Trophoblast cell (in vitro differentiated cells and primary cell): ENCODE measurements around the gene PBXIP1.

ENCODE experiments used
- DNase-seq, 2 donors: peaks; one replicate each; pipeline ENCODE4 v3.0.0-alpha.2; 2016
- H2AFZ ChIP-seq: 2 replicates; pipeline ENCODE4 v1.6.1; 2013; ENCODE audit warnings: low read length, moderate library complexity, mild to moderate bottlenecking; ENCODE audit not compliant: insufficient read depth, poor library complexity
- H2AK5ac ChIP-seq: 2 replicates; pipeline ENCODE4 v1.6.1; 2013; ENCODE audit warnings: mild to moderate bottlenecking, low read length
- H2BK120ac ChIP-seq: 2 replicates; pipeline ENCODE4 v1.6.1; 2013; ENCODE audit warnings: low read length, mild to moderate bottlenecking, moderate library complexity; ENCODE audit not compliant: insufficient read depth, poor library complexity
- H2BK12ac ChIP-seq: 2 replicates; pipeline ENCODE4 v1.6.1; 2013; ENCODE audit warnings: mild to moderate bottlenecking, low read length, moderate library complexity
- H2BK5ac ChIP-seq: 2 replicates; pipeline ENCODE4 v1.6.1; 2013; ENCODE audit warnings: low read length, low read depth, moderate library complexity, mild to moderate bottlenecking; ENCODE audit not compliant: poor library complexity
- H3K14ac ChIP-seq: 2 replicates; pipeline ENCODE4 v1.6.1; 2013; ENCODE audit warnings: mild to moderate bottlenecking, low read length
- H3K18ac ChIP-seq: 2 replicates; pipeline ENCODE4 v1.6.1; 2013; ENCODE audit warnings: mild to moderate bottlenecking, low read length
- H3K23ac ChIP-seq: 2 replicates; pipeline ENCODE4 v1.6.1; 2013; ENCODE audit warnings: low read length
- H3K27ac ChIP-seq: 2 replicates; pipeline ENCODE4 v1.5.1; 2013; ENCODE audit warnings: low read depth, mild to moderate bottlenecking, inconsistent platforms, low read length, moderate library complexity
- H3K27me3 ChIP-seq: 2 replicates; pipeline ENCODE4 v1.6.1; 2013; ENCODE audit warnings: inconsistent platforms, mild to moderate bottlenecking, low read length, moderate library complexity; ENCODE audit not compliant: insufficient read depth
- H3K36me3 ChIP-seq, 2 experiments: 1 replicate in 1 of 2; 2 replicates in 1 of 2; pipeline ENCODE4 v1.6.1; 2013; ENCODE audit warnings: low read length in 2 of 2, mild to moderate bottlenecking in 2 of 2, moderate library complexity in 1 of 2; ENCODE audit not compliant: insufficient read depth in 2 of 2, control insufficient read depth in 1 of 2
- H3K4ac ChIP-seq: 2 replicates; pipeline ENCODE4 v1.6.1; 2013; ENCODE audit warnings: low read depth, mild to moderate bottlenecking, low read length, moderate library complexity
- H3K4me1 ChIP-seq, 2 experiments: 1 replicate in 1 of 2; 2 replicates in 1 of 2; pipeline ENCODE4 v1.6.1; 2013; ENCODE audit warnings: low read length in 2 of 2, mild to moderate bottlenecking in 2 of 2, moderate library complexity in 1 of 2; ENCODE audit not compliant: insufficient read depth in 2 of 2, control insufficient read depth in 1 of 2
- H3K4me2 ChIP-seq: 2 replicates; pipeline ENCODE4 v1.6.1; 2013; ENCODE audit warnings: inconsistent platforms, mild to moderate bottlenecking, low read length, moderate library complexity
- H3K4me3 ChIP-seq: 2 replicates; pipeline ENCODE4 v1.5.1; 2013; ENCODE audit warnings: mild to moderate bottlenecking, low read depth, low read length, inconsistent platforms
- H3K79me1 ChIP-seq: one replicate; pipeline ENCODE4 v1.6.1; 2013; ENCODE audit warnings: low read length
- H3K79me2 ChIP-seq: 2 replicates; pipeline ENCODE4 v1.6.1; 2013; ENCODE audit warnings: low read length, mild to moderate bottlenecking; ENCODE audit not compliant: control insufficient read depth, insufficient read depth, poor library complexity
- H3K9ac ChIP-seq: 2 replicates; pipeline ENCODE4 v1.6.1; 2013; ENCODE audit warnings: mild to moderate bottlenecking, low read length
- H3K9me3 ChIP-seq: 2 replicates; pipeline ENCODE4 v1.6.1; 2013; ENCODE audit warnings: low read depth, mild to moderate bottlenecking, control low read depth, inconsistent platforms, low read length; ENCODE audit not compliant: insufficient read depth
- H4K12ac ChIP-seq: 2 replicates; pipeline ENCODE4 v1.6.1; 2013; ENCODE audit warnings: low read depth, mild to moderate bottlenecking, low read length, moderate library complexity
- H4K8ac ChIP-seq: 2 replicates; pipeline ENCODE4 v1.6.1; 2013; ENCODE audit warnings: low read depth, mild to moderate bottlenecking, low read length, moderate library complexity
- H4K91ac ChIP-seq: one replicate; pipeline ENCODE4 v1.6.1; 2013; ENCODE audit warnings: low read depth, mild to moderate bottlenecking, low read length, moderate library complexity
- WGBS: extraction: QIAGEN DNeasy Blood & Tissue Kit; methylation state at CpG from one replicate; pipeline ENCODE4 v1.1.7; 2013; ENCODE audit warnings: missing lambda C conversion rate; ENCODE audit not compliant: insufficient read length, insufficient coverage; ENCODE audit errors: extremely low coverage; 5-methylcytosine and 5-hydroxymethylcytosine counted together

PBXIP1 gene

GRCh38 chr1:154971341-154971998, 15.6 kb upstream of the PBXIP1 start:
- H3K79me2 ChIP-seq, result peaks cover 31% of the 10 kb centered on the region
- peak overlapping the region; percentile 7 for H3K18ac ChIP-seq
- no CpG with 5 or more reads among the region's 10 CpGs for WGBS
- peak overlapping the region; percentile 3 for H4K8ac ChIP-seq
- H3K23ac ChIP-seq, result no peak overlapping the region
- peaks cover 39 to 47% of the 10 kb centered on the region in 2 experiments for H3K4me1 ChIP-seq
- peak overlapping the region; percentile 24 for H2BK120ac ChIP-seq
- H3K4me2 ChIP-seq, result peak overlapping the region; percentile 56
- peak overlapping the region; percentile 11 for H2AK5ac ChIP-seq
- H3K36me3 ChIP-seq, result peaks cover 21 to 26% of the 10 kb centered on the region in 2 experiments
- H2BK12ac ChIP-seq, result peak overlapping the region; percentile 16
- H3K9ac ChIP-seq, result no peak overlapping the region
- peaks cover 38% of the 10 kb centered on the region for H3K79me1 ChIP-seq
- H3K4ac ChIP-seq, result peak overlapping the region; percentile 46
- H3K27ac ChIP-seq, result peak overlapping the region; percentile 100
- H3K14ac ChIP-seq, result peak overlapping the region; percentile 14
- H2AFZ ChIP-seq, result peak overlapping the region; percentile 2
- no peak overlapping the region for H3K4me3 ChIP-seq
- no peaks in the 10 kb centered on the region for H3K27me3 ChIP-seq
- H4K12ac ChIP-seq, result peak overlapping the region; percentile 7
- peaks cover 2% of the 10 kb centered on the region for H3K9me3 ChIP-seq
- peak overlapping the region; percentile 83 for H2BK5ac ChIP-seq
- DNase-seq, result peak; percentile 59 to 66
- H4K91ac ChIP-seq, result peak overlapping the region; percentile 51

GRCh38 chr1:154970631-154971340, 14.9 kb upstream of the PBXIP1 start, which contains the start of gene SHC1:
Gene SHC1 (minus strand): TSS chr1:154970747. CDS start chr1:154970526, 221 bp downstream.
- Histone ChIP-seq H4K8ac (peak within 1 kb of the TSS; percentile 73), H3K23ac (no peak within 1 kb of the TSS), H2BK12ac (peak within 1 kb of the TSS; percentile 37), H3K4me2 (peak within 1 kb of the TSS; percentile 79), H3K18ac (peak within 1 kb of the TSS; percentile 85), H3K27me3 (no peaks in the 10 kb centered on the region), H2AK5ac (peak within 1 kb of the TSS; percentile 33), H3K14ac (peak within 1 kb of the TSS; percentile 78), H3K4me3 (peak within 1 kb of the TSS; percentile 49), H3K79me2 (peaks cover 28% of the 10 kb centered on the region), H2AFZ (peak within 1 kb of the TSS; percentile 8), H3K9ac (peak within 1 kb of the TSS; percentile 76), H4K12ac (peak within 1 kb of the TSS; percentile 33), H4K91ac (peak within 1 kb of the TSS; percentile 82), H3K4me1 (peaks cover 39 to 47% of the 10 kb centered on the region in 2 experiments), H3K36me3 (peaks cover 28 to 32% of the 10 kb centered on the region in 2 experiments), H3K4ac (peak within 1 kb of the TSS; percentile 80), H3K27ac (peak within 1 kb of the TSS; percentile 100), H3K9me3 (peaks cover 2% of the 10 kb centered on the region), H3K79me1 (peaks cover 38% of the 10 kb centered on the region), H2BK120ac (peak within 1 kb of the TSS; percentile 54), H2BK5ac (peak within 1 kb of the TSS; percentile 83)
- WGBS, result no CpG with 5 or more reads among the region's 15 CpGs
- DNase-seq, result peak; percentile 60 to 64

- peak overlapping the region; percentile 73 for H4K8ac ChIP-seq
- peaks cover 2% of the 10 kb centered on the region for H3K9me3 ChIP-seq
- peaks cover 32% of the 10 kb centered on the region for H3K79me1 ChIP-seq
- H3K9ac ChIP-seq, result peak overlapping the region; percentile 76
- no peaks in the 10 kb centered on the region for H3K27me3 ChIP-seq
- DNase-seq, result no peak
- H3K79me2 ChIP-seq, result peaks cover 24% of the 10 kb centered on the region
- H2AK5ac ChIP-seq, result peak overlapping the region; percentile 33
- H4K91ac ChIP-seq, result peak overlapping the region; percentile 82
- peak overlapping the region; percentile 49 for H3K4me3 ChIP-seq
- whole genome bisulfite sequencing, result no CpG with 5 or more reads among the region's 22 CpGs
- peak overlapping the region; percentile 33 for H4K12ac ChIP-seq
- peak overlapping the region; percentile 80 for H3K4ac ChIP-seq
- H3K27ac ChIP-seq, result peak overlapping the region; percentile 35
- H3K4me1 ChIP-seq, result peaks cover 39 to 47% of the 10 kb centered on the region in 2 experiments
- peaks cover 35 to 38% of the 10 kb centered on the region in 2 experiments for H3K36me3 ChIP-seq
- H2BK5ac ChIP-seq, result peak overlapping the region; percentile 42
- peak overlapping the region; percentile 8 for H2AFZ ChIP-seq
- H3K4me2 ChIP-seq, result peak overlapping the region; percentile 79
- H3K14ac ChIP-seq, result peak overlapping the region; percentile 78
- peak overlapping the region; percentile 54 for H2BK120ac ChIP-seq
- peak overlapping the region; percentile 37 for H2BK12ac ChIP-seq
- H3K18ac ChIP-seq, result peak overlapping the region; percentile 85
- no peak overlapping the region for H3K23ac ChIP-seq
These were observed 14.1 kb upstream of the PBXIP1 start for GRCh38 chr1:154969860-154970452.

- no CpG with 5 or more reads among the region's 5 CpGs for WGBS
- peak overlapping the region; percentile 80 for H3K4ac ChIP-seq
- no peak overlapping the region for H3K23ac ChIP-seq
These were observed 13.3 kb upstream of the PBXIP1 start for GRCh38 chr1:154969246-154969645.

More at GRCh38 chr1:154969246-154969645, 13.3 kb upstream of the PBXIP1 start:
- no peak overlapping the region for H2BK5ac ChIP-seq
- H4K8ac ChIP-seq, result no peak overlapping the region
- H3K79me2 ChIP-seq, result peaks cover 24% of the 10 kb centered on the region
- no peak for DNase-seq
- peak overlapping the region; percentile 79 for H3K4me2 ChIP-seq
- no peak overlapping the region for H3K9ac ChIP-seq
- H2AFZ ChIP-seq, result no peak overlapping the region
- H3K14ac ChIP-seq, result peak overlapping the region; percentile 17
- peaks cover 2% of the 10 kb centered on the region for H3K9me3 ChIP-seq
- H4K12ac ChIP-seq, result peak overlapping the region; percentile 35
- peak overlapping the region; percentile 7 for H4K91ac ChIP-seq
- no peak overlapping the region for H2BK120ac ChIP-seq
- no peaks in the 10 kb centered on the region for H3K27me3 ChIP-seq
- H3K4me1 ChIP-seq, result peaks cover 39 to 47% of the 10 kb centered on the region in 2 experiments
- H3K27ac ChIP-seq, result no peak overlapping the region
- H2AK5ac ChIP-seq, result peak overlapping the region; percentile 64
- no peak overlapping the region for H3K4me3 ChIP-seq
- peaks cover 42% of the 10 kb centered on the region in 2 experiments for H3K36me3 ChIP-seq
- H2BK12ac ChIP-seq, result peak overlapping the region; percentile 32
- peaks cover 31% of the 10 kb centered on the region for H3K79me1 ChIP-seq
- H3K18ac ChIP-seq, result peak overlapping the region; percentile 54
